Neural progenitor cell (in vitro differentiated cells): ENCODE data around the gene SIX3.

ENCODE experiments used
- EZH2 ChIP-seq: fragments of 200-600 bp; sonication (generic); IDR thresholded peaks from 2 replicates; pipeline ENCODE4 v1.6.1; 2017; ENCODE audit warnings: antibody characterized with exemption, mild to moderate bottlenecking, moderate library complexity
- EZH2phosphoT487 ChIP-seq: fragments of 200-600 bp; sonication (generic); IDR thresholded peaks from 2 replicates; pipeline ENCODE4 v1.6.1; 2017; ENCODE audit warnings: antibody characterized with exemption
- TF ChIP-seq, protein P1 (sequence below): fragments of 200-600 bp; sonication (generic); IDR thresholded peaks from 2 replicates; pipeline ENCODE4 v1.5.1; 2017; ENCODE audit warnings: antibody characterized with exemption, mild to moderate bottlenecking

DNA sequence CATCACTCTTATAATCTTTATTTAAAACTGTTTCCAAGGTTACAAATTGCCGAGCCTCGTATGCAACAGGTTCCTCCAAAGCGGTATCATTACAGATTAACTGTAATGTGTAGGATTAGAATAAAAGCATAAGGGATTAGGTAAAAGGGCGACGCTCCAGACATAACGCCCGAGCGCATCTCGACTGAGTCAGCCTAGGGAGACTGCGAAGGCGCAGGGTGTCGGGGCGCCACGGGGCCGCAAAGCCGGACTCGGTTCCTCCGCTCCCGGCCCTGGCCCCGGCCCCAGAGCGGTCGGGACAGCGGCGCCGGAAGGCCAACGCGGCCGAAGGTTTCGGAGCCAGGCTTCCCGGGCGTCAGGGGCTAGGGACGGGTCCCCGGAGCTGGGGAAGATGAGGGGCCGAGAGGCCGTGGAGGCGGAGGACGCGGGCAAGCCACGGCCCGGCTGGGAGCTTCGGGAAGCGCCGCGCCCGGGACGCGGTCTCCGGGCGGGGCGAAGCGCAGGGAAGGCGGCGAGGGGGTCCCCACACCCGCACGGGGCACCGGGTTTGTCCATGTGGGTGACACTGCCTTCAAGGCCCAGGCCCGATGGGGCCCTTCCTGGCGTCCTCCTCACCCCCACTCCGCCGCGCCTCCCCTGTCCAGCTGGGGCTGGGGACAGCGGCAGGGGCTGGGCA is 12.9 kb upstream of the SIX3 start:
- TF ChIP-seq, protein P1, sequence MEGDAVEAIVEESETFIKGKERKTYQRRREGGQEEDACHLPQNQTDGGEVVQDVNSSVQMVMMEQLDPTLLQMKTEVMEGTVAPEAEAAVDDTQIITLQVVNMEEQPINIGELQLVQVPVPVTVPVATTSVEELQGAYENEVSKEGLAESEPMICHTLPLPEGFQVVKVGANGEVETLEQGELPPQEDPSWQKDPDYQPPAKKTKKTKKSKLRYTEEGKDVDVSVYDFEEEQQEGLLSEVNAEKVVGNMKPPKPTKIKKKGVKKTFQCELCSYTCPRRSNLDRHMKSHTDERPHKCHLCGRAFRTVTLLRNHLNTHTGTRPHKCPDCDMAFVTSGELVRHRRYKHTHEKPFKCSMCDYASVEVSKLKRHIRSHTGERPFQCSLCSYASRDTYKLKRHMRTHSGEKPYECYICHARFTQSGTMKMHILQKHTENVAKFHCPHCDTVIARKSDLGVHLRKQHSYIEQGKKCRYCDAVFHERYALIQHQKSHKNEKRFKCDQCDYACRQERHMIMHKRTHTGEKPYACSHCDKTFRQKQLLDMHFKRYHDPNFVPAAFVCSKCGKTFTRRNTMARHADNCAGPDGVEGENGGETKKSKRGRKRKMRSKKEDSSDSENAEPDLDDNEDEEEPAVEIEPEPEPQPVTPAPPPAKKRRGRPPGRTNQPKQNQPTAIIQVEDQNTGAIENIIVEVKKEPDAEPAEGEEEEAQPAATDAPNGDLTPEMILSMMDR, result no peak
- TF ChIP-seq EZH2 (peak; percentile 85), EZH2phosphoT487 (peak; percentile 65)
